ENCODE measurements around the gene SYCP2L.
"Not testable (repeated sequence)": the region's sequence is repeated elsewhere in the genome, so short reads cannot be mapped to it uniquely, and the experiment has no call there.

SYCP2L gene

GRCh38 chr6:10968776-10969175, 81.9 kb downstream of the SYCP2L start:
- Histone ChIP-seq H3K27me3 (ENCODE audit: control insufficient read depth in 1 of 2, insufficient read depth in 2 of 2, low read length in 2 of 2) (no peaks in the 10 kb centered on the region), H3K27ac (ENCODE audit: low read depth, low read length) (no peak overlapping the region)

GRCh38 chr6:10970731-10971130, 83.9 kb downstream of the SYCP2L start:
- no peaks in the 10 kb centered on the region for H3K36me3 ChIP-seq (ENCODE audit: control insufficient read depth in 1 of 2, insufficient read depth in 2 of 2, low read length in 2 of 2)

More at GRCh38 chr6:10968776-10969175, 81.9 kb downstream of the SYCP2L start:
- Histone ChIP-seq H3K9me3 (ENCODE audit: control insufficient read depth in 1 of 2, low read length in 2 of 2) (peaks cover 0 to 10% of the 10 kb centered on the region in 2 donors), H3K4me1 (ENCODE audit: control insufficient read depth in 1 of 2, insufficient read depth in 2 of 2, low read length in 2 of 2) (no peaks in the 10 kb centered on the region), H3K36me3 (ENCODE audit: control insufficient read depth in 1 of 2, insufficient read depth in 2 of 2, low read length in 2 of 2) (no peaks in the 10 kb centered on the region), H3K9ac (ENCODE audit: low read depth in 1 of 2, low read length in 2 of 2) (no peak overlapping the region), H3K4me3 (ENCODE audit: low read depth in 1 of 2, low read length in 2 of 2) (no peak overlapping the region)

GRCh38 chr6:10972196-10972595, 85.3 kb downstream of the SYCP2L start:
- Histone ChIP-seq H3K27ac (ENCODE audit: low read depth, low read length) (no peak overlapping the region), H3K4me1 (ENCODE audit: control insufficient read depth in 1 of 2, insufficient read depth in 2 of 2, low read length in 2 of 2) (no peaks in the 10 kb centered on the region), H3K27me3 (ENCODE audit: control insufficient read depth in 1 of 2, insufficient read depth in 2 of 2, low read length in 2 of 2) (no peaks in the 10 kb centered on the region), H3K4me3 (ENCODE audit: low read depth in 1 of 2, low read length in 2 of 2) (no peak overlapping the region), H3K9ac (ENCODE audit: low read depth in 1 of 2, low read length in 2 of 2) (no peak overlapping the region), H3K36me3 (ENCODE audit: control insufficient read depth in 1 of 2, insufficient read depth in 2 of 2, low read length in 2 of 2) (no peaks in the 10 kb centered on the region), H3K9me3 (ENCODE audit: control insufficient read depth in 1 of 2, low read length in 2 of 2) (no peaks in the 10 kb centered on the region)

More at GRCh38 chr6:10970731-10971130, 83.9 kb downstream of the SYCP2L start:
- Histone ChIP-seq H3K9ac (ENCODE audit: low read depth in 1 of 2, low read length in 2 of 2) (no peak overlapping the region), H3K4me3 (ENCODE audit: low read depth in 1 of 2, low read length in 2 of 2) (no peak overlapping the region), H3K4me1 (ENCODE audit: control insufficient read depth in 1 of 2, insufficient read depth in 2 of 2, low read length in 2 of 2) (no peaks in the 10 kb centered on the region), H3K9me3 (ENCODE audit: control insufficient read depth in 1 of 2, low read length in 2 of 2) (peaks cover 0 to 10% of the 10 kb centered on the region in 2 donors), H3K27me3 (ENCODE audit: control insufficient read depth in 1 of 2, insufficient read depth in 2 of 2, low read length in 2 of 2) (no peaks in the 10 kb centered on the region), H3K27ac (ENCODE audit: low read depth, low read length) (no peak overlapping the region)

- no peak overlapping the region for H3K27ac ChIP-seq (ENCODE audit: low read depth, low read length)
- H3K4me3 ChIP-seq (ENCODE audit: low read depth in 1 of 2, low read length in 2 of 2) = no peak overlapping the region
- H3K4me1 ChIP-seq (ENCODE audit: control insufficient read depth in 1 of 2, insufficient read depth in 2 of 2, low read length in 2 of 2) = no peaks in the 10 kb centered on the region
- no peaks in the 10 kb centered on the region for H3K36me3 ChIP-seq (ENCODE audit: control insufficient read depth in 1 of 2, insufficient read depth in 2 of 2, low read length in 2 of 2)
- no peak overlapping the region for H3K9ac ChIP-seq (ENCODE audit: low read depth in 1 of 2, low read length in 2 of 2)
- no peaks in the 10 kb centered on the region for H3K9me3 ChIP-seq (ENCODE audit: control insufficient read depth in 1 of 2, low read length in 2 of 2)
- peaks cover 0 to 6% of the 10 kb centered on the region in 2 donors for H3K27me3 ChIP-seq (ENCODE audit: control insufficient read depth in 1 of 2, insufficient read depth in 2 of 2, low read length in 2 of 2)
Observed at GRCh38 chr6:10976571-10976970, 89.7 kb downstream of the SYCP2L start.

DNA sequence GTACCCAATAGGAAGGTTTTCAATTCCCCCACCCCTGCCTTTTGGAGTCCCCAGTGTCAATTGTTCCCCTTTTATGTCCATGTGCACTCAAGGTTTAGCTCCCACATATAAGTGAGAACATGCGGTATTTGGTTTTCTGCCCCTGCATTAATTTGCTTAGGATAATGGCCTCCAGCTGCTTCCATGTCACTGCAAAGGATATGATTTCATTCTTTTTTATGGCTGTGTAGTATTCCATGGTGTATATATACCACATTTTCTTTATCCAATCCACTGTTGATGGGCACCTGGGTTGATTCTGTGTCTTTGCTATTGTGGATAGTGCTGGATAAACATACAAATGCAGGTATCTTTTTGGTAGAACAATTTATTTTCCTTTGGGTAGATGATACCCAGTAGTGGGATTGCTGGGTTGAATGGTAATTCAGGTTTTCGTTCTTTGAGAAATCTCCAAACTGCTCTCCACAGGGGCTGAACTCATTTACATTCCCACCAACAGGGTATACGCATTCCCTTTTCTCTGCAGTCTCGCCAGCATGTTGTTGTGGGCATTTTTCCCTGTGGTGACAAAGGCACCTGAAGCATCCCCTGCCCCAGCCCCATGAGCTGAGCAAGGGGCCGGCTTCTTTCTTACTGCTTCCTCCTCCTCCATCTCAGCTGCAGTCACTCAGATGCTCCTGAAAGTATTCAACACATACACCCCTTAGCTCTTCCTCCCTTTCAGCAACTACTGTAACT, 90.5 kb downstream of the SYCP2L start:
- H3K27ac ChIP-seq (ENCODE audit: low read depth, low read length) = no peak overlapping the region
- no peaks in the 10 kb centered on the region for H3K4me1 ChIP-seq (ENCODE audit: control insufficient read depth in 1 of 2, insufficient read depth in 2 of 2, low read length in 2 of 2)
- no peaks in the 10 kb centered on the region for H3K36me3 ChIP-seq (ENCODE audit: control insufficient read depth in 1 of 2, insufficient read depth in 2 of 2, low read length in 2 of 2)
- no peak overlapping the region for H3K4me3 ChIP-seq (ENCODE audit: low read depth in 1 of 2, low read length in 2 of 2)
- H3K9ac ChIP-seq (ENCODE audit: low read depth in 1 of 2, low read length in 2 of 2) = no peak overlapping the region
- no peaks in the 10 kb centered on the region for H3K9me3 ChIP-seq (ENCODE audit: control insufficient read depth in 1 of 2, low read length in 2 of 2)
- H3K27me3 ChIP-seq (ENCODE audit: control insufficient read depth in 1 of 2, insufficient read depth in 2 of 2, low read length in 2 of 2) = peaks cover 0 to 6% of the 10 kb centered on the region in 2 donors

- Histone ChIP-seq H3K27ac (ENCODE audit: low read depth, low read length) (no peak overlapping the region), H3K36me3 (ENCODE audit: control insufficient read depth in 1 of 2, insufficient read depth in 2 of 2, low read length in 2 of 2) (no peaks in the 10 kb centered on the region), H3K9ac (ENCODE audit: low read depth in 1 of 2, low read length in 2 of 2) (no peak overlapping the region), H3K4me3 (ENCODE audit: low read depth in 1 of 2, low read length in 2 of 2) (no peak overlapping the region), H3K27me3 (ENCODE audit: control insufficient read depth in 1 of 2, insufficient read depth in 2 of 2, low read length in 2 of 2) (peaks cover 0 to 6% of the 10 kb centered on the region in 2 donors), H3K4me1 (ENCODE audit: control insufficient read depth in 1 of 2, insufficient read depth in 2 of 2, low read length in 2 of 2) (no peaks in the 10 kb centered on the region), H3K9me3 (ENCODE audit: control insufficient read depth in 1 of 2, low read length in 2 of 2) (no peaks in the 10 kb centered on the region)
Observed at GRCh38 chr6:10979603-10980002, 92.8 kb downstream of the SYCP2L start.

DNA sequence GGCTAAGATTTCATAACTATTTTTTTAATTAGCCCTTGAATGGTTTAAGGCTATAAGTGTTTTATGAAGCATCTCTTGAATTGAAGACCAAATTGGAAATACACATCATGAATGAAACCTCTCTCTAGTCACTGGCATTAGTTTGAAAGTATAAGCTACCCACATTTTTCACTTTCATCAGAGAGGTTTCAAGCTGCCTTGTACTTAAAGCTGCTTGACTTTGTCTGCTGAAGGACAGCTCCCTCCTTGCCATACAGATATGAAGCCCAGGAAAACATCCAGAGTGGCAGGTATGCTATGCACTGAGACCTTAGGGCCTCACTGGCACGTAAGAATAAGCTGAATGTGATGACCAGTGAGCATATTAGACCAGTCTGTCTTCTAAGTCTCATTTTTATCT, 94.6 kb downstream of the SYCP2L start:
- Histone ChIP-seq H3K9me3 (ENCODE audit: control insufficient read depth in 1 of 2, low read length in 2 of 2) (no peaks in the 10 kb centered on the region), H3K36me3 (ENCODE audit: control insufficient read depth in 1 of 2, insufficient read depth in 2 of 2, low read length in 2 of 2) (no peaks in the 10 kb centered on the region), H3K27ac (ENCODE audit: low read depth, low read length) (no peak overlapping the region), H3K4me3 (ENCODE audit: low read depth in 1 of 2, low read length in 2 of 2) (no peak overlapping the region), H3K9ac (ENCODE audit: low read depth in 1 of 2, low read length in 2 of 2) (no peak overlapping the region), H3K27me3 (ENCODE audit: control insufficient read depth in 1 of 2, insufficient read depth in 2 of 2, low read length in 2 of 2) (peaks cover 0 to 6% of the 10 kb centered on the region in 2 donors), H3K4me1 (ENCODE audit: control insufficient read depth in 1 of 2, insufficient read depth in 2 of 2, low read length in 2 of 2) (no peaks in the 10 kb centered on the region)

- not testable (repeated sequence) for H3K36me3 ChIP-seq (ENCODE audit: control insufficient read depth in 1 of 2, insufficient read depth in 2 of 2, low read length in 2 of 2); H3K9me3 ChIP-seq (ENCODE audit: control insufficient read depth in 1 of 2, low read length in 2 of 2); H3K27me3 ChIP-seq (ENCODE audit: control insufficient read depth in 1 of 2, insufficient read depth in 2 of 2, low read length in 2 of 2)
Observed at GRCh38 chr6:10984959-10985358, 98.1 kb downstream of the SYCP2L start.

GRCh38 chr6:10989587-10989986, 102.7 kb downstream of the SYCP2L start:
- Histone ChIP-seq H3K4me3 (ENCODE audit: low read depth in 1 of 2, low read length in 2 of 2) (no peak overlapping the region), H3K36me3 (ENCODE audit: control insufficient read depth in 1 of 2, insufficient read depth in 2 of 2, low read length in 2 of 2) (no peaks in the 10 kb centered on the region), H3K27me3 (ENCODE audit: control insufficient read depth in 1 of 2, insufficient read depth in 2 of 2, low read length in 2 of 2) (peaks cover 0 to 3% of the 10 kb centered on the region in 2 donors), H3K9me3 (ENCODE audit: control insufficient read depth in 1 of 2, low read length in 2 of 2) (no peaks in the 10 kb centered on the region), H3K27ac (ENCODE audit: low read depth, low read length) (no peak overlapping the region), H3K9ac (ENCODE audit: low read depth in 1 of 2, low read length in 2 of 2) (no peak overlapping the region), H3K4me1 (ENCODE audit: control insufficient read depth in 1 of 2, insufficient read depth in 2 of 2, low read length in 2 of 2) (no peaks in the 10 kb centered on the region)

More at GRCh38 chr6:10984959-10985358, 98.1 kb downstream of the SYCP2L start:
- not testable (repeated sequence) for H3K4me1 ChIP-seq (ENCODE audit: control insufficient read depth in 1 of 2, insufficient read depth in 2 of 2, low read length in 2 of 2); H3K27ac ChIP-seq (ENCODE audit: low read depth, low read length); H3K9ac ChIP-seq (ENCODE audit: low read depth in 1 of 2, low read length in 2 of 2); H3K4me3 ChIP-seq (ENCODE audit: low read depth in 1 of 2, low read length in 2 of 2)

DNA sequence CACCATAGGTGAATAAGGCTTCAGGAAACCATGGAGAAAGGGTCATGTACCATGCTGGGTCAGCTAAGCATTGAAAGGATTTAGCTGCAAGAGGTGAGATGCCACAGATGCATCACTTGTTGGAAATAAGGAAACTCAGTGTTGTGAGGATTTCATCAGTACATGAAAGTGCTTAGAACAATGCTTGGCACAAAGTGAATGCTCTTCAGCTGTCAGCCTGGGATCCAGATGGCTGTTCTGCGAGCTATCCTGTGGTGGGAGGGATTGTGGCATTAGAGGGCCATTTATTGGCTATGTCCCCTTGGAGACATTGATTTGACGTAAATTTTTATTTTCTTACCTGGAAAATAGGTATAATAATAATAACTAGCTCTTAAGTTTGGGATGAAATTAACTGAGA, 104.3 kb downstream of the SYCP2L start:
- H3K27ac ChIP-seq (ENCODE audit: low read depth, low read length) = no peak overlapping the region
- no peaks in the 10 kb centered on the region for H3K4me1 ChIP-seq (ENCODE audit: control insufficient read depth in 1 of 2, insufficient read depth in 2 of 2, low read length in 2 of 2)
- H3K36me3 ChIP-seq (ENCODE audit: control insufficient read depth in 1 of 2, insufficient read depth in 2 of 2, low read length in 2 of 2) = no peaks in the 10 kb centered on the region
- H3K9ac ChIP-seq (ENCODE audit: low read depth in 1 of 2, low read length in 2 of 2) = no peak overlapping the region
- no peak overlapping the region for H3K4me3 ChIP-seq (ENCODE audit: low read depth in 1 of 2, low read length in 2 of 2)
- H3K9me3 ChIP-seq (ENCODE audit: control insufficient read depth in 1 of 2, low read length in 2 of 2) = no peaks in the 10 kb centered on the region
- H3K27me3 ChIP-seq (ENCODE audit: control insufficient read depth in 1 of 2, insufficient read depth in 2 of 2, low read length in 2 of 2) = peaks cover 0 to 3% of the 10 kb centered on the region in 2 donors
